ENCODE measurements around the gene SST.

Gene SST

DNA sequence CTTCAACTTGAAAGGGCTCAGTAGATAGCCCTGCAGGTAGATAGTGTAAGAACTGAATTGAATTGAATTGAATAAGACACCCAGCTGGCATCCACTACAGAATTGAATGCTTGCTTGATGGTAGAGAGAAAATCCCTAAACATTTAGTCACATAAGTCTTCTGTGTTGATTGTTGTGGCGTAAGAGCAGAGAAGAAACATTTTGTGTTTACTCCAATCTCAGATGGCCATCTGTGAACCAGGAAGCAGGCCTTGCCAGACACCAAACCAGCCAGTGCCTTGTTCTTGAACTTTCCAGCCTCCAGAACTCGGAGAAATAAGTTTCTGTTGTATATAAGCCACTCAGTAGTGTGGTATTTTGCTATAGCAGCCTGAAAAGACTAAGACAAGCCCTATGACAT, 43.6 kb downstream of the SST start:
- DNase-seq, result no peak

DNA sequence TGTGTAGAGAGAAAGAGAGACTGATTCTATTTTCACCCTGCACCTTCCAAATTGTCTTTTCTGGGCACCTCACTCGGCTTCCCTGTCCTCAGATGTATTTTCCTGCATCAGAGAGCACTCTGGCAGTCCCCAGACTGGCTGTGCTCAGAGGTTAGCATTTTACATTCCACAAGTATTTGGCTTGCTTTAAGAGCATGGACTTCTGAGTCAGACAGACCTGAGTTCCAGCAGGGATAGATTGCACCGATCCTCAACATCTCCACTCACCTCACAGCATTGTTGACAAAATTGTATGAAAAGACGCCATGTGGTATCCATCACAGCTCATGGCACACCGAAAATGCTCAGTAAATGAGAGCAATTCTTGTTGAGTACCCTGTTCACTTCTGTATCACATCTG, 45.6 kb downstream of the SST start:
- DNase-seq, result no peak

DNA sequence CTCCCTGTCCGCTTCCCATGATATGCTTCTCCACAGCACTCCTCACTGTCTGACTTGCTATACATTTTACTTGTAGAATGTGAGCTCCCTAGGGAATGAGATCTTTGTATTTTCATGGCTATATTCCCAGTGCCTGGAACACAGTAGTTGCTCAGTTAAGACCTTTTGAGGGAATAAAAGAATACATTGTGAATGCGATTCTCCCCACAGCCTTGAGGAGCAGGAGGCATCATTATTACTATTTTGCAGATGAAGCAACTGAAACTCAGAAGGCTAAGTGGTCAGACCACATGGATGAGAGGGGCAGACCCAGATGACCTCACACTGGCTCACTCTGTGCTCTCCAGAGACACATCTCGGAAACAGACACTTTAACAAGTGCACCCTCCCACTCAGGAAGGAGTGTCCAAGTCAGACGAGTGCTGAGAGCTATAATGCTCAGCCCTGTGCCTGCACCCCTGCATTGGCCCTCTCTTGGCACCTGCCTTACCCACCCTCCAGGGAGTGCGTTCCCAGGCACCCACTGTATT, 46.8 kb downstream of the SST start:
- no peak for DNase-seq

GRCh38 chr3:187621881-187622280, 48.3 kb downstream of the SST start:
- DNase-seq, result no peak

DNA sequence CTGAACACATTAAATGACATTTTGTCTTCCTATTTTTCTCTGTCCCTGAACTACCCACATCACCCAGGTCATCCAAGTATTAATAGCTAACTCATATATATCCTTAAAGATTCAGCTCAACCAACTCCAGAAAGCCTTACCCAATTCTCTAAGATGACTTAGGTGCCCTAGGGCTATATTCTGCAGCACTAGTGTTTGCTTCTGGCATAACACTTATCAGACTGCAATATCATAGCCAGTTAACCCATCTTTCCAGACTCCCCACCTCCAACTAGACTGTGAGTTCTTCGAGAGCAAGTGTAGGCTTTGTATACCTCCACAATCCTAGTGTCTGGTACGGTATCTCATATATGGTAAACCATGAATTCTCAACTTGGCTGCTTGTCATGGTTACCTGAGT, 50.7 kb downstream of the SST start:
- DNase-seq, result no peak
